ENCODE results near the gene TLR3. TPM values are rescaled to one million over a fixed set of nuclear protein-coding genes. Genes with fewer than 3 reads are reported as not detected.

TLR3 gene
- total and polyA plus RNA-seq, 2 donors (not counting 3 experiments of a cell fraction or from before 2014, with no cell fraction given): 1.6 to 5.2 TPM

- BruUV-seq (replicated peaks): no TSS peak
- CTCF ChIA-PET: interaction anchor here (1.0 to 5.7 kb wide), 3 partner anchors 11 to 59 kb away, joined by 3 to 28 read pairs (median 3); partner anchors contain the start of gene TLR3
Measured at GRCh38 chr4:186078981-186079638, 10.2 kb downstream of the TLR3 start.

GRCh38 chr4:186079694-186080093 lies 10.7 kb downstream of the TLR3 start:
- Histone ChIP-seq H3K79me2 (ENCODE audit: control insufficient read depth, insufficient read depth, low read length) (no peaks in the 10 kb centered on the region), H3K27me3 (ENCODE audit: control insufficient read depth in 2 of 2, insufficient read depth in 2 of 2, low read length in 2 of 2) (no peaks in the 10 kb centered on the region), H3K4me3 (replicated peaks in 1 of 3; ENCODE audit: insufficient read depth in 1 of 3, low read depth in 1 of 3, low read length in 3 of 3) (no peak overlapping the region), H4K20me1 (replicated peaks; ENCODE audit: control insufficient read depth, extremely low read depth, insufficient read depth, low read length) (no peaks in the 10 kb centered on the region), H3K9me3 (replicated peaks; ENCODE audit: control insufficient read depth, insufficient read depth, low read length) (no peaks in the 10 kb centered on the region), H3K9ac (replicated peaks; ENCODE audit: extremely low read depth, insufficient read depth, low read length) (no peak overlapping the region), H3K27ac (ENCODE audit: insufficient read depth, low read depth, low read length) (no peak overlapping the region), H3K36me3 (ENCODE audit: control insufficient read depth in 2 of 2, extremely low read depth in 1 of 2, insufficient read depth in 2 of 2, low read length in 2 of 2) (no peaks in the 10 kb centered on the region), H2AFZ (ENCODE audit: low read depth, low read length) (no peak overlapping the region), H3K4me2 (ENCODE audit: insufficient read depth, low read length) (no peak overlapping the region), H3K4me1 (ENCODE audit: control insufficient read depth, extremely low read depth, insufficient read depth, low read length) (no peaks in the 10 kb centered on the region), H3K9me1 (replicated peaks; ENCODE audit: control insufficient read depth, extremely low read depth, insufficient read depth, low read length) (no peaks in the 10 kb centered on the region)
- FAIRE-seq (no peak), DNase-seq (ENCODE audit: low read depth, low spot score) (no peak)
- POLR2A ChIA-PET: no interaction called here
- TF ChIP-seq JUN (IDR thresholded peaks at IDR 0.05; ENCODE audit: borderline replicate concordance, insufficient read depth, insufficient read length, low read depth) (no peak), EZH2 (IDR thresholded peaks at IDR 0.05; ENCODE audit: borderline replicate concordance, low read depth, low read length, severe bottlenecking) (no peak), POLR2A (IDR thresholded peaks at IDR 0.05; ENCODE audit: low read depth, low read length) (no peak), GATA2 (IDR thresholded peaks at IDR 0.05; ENCODE audit: insufficient read depth, insufficient read length, low read depth, low read length) (no peak), FOS (IDR thresholded peaks at IDR 0.05; ENCODE audit: borderline replicate concordance, insufficient read depth, low read length) (no peak), MYC (IDR thresholded peaks at IDR 0.05; ENCODE audit: low read depth, low read length) (no peak), POLR2AphosphoS5 (IDR thresholded peaks at IDR 0.05; ENCODE audit: insufficient read depth, low read depth, low read length) (no peak), MAX (IDR thresholded peaks at IDR 0.05; ENCODE audit: insufficient read depth, insufficient read length) (no peak)
- TF ChIP-seq, protein P1, sequence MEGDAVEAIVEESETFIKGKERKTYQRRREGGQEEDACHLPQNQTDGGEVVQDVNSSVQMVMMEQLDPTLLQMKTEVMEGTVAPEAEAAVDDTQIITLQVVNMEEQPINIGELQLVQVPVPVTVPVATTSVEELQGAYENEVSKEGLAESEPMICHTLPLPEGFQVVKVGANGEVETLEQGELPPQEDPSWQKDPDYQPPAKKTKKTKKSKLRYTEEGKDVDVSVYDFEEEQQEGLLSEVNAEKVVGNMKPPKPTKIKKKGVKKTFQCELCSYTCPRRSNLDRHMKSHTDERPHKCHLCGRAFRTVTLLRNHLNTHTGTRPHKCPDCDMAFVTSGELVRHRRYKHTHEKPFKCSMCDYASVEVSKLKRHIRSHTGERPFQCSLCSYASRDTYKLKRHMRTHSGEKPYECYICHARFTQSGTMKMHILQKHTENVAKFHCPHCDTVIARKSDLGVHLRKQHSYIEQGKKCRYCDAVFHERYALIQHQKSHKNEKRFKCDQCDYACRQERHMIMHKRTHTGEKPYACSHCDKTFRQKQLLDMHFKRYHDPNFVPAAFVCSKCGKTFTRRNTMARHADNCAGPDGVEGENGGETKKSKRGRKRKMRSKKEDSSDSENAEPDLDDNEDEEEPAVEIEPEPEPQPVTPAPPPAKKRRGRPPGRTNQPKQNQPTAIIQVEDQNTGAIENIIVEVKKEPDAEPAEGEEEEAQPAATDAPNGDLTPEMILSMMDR (IDR thresholded peaks at IDR 0.05; ENCODE audit: extremely low read depth in 1 of 2, insufficient read depth in 1 of 2, low read depth in 1 of 2, low read length in 2 of 2): no peak
- BruUV-seq (replicated peaks): no TSS peak
- dilution Hi-C loops (cut with MboI; ENCODE audit: extremely low pct_ligation_motif_present, low sequenced_read_pairs) (no loop called here), intact Hi-C loops (cut with micrococcal nuclease) (no loop called here)
- CTCF ChIA-PET: interaction anchor here (1.0 to 5.7 kb wide), 2 partner anchors 12 to 58 kb away, joined by 3 to 28 read pairs; partner anchors contain the start of gene TLR3

More at GRCh38 chr4:186078981-186079638, 10.2 kb downstream of the TLR3 start:
- no peak for TF ChIP-seq FOS (IDR thresholded peaks at IDR 0.05; ENCODE audit: borderline replicate concordance, insufficient read depth, low read length)
- H3K27me3 ChIP-seq (ENCODE audit: control insufficient read depth in 2 of 2, insufficient read depth in 2 of 2, low read length in 2 of 2): no peaks in the 10 kb centered on the region
- H3K9ac ChIP-seq (replicated peaks; ENCODE audit: extremely low read depth, insufficient read depth, low read length): no peak overlapping the region
- H3K9me1 ChIP-seq (replicated peaks; ENCODE audit: control insufficient read depth, extremely low read depth, insufficient read depth, low read length): no peaks in the 10 kb centered on the region
- H3K79me2 ChIP-seq (ENCODE audit: control insufficient read depth, insufficient read depth, low read length): no peaks in the 10 kb centered on the region
- dilution Hi-C loops (cut with MboI; ENCODE audit: extremely low pct_ligation_motif_present, low sequenced_read_pairs) (no loop called here), intact Hi-C loops (cut with micrococcal nuclease) (no loop called here)
- no peak overlapping the region for H2AFZ ChIP-seq (ENCODE audit: low read depth, low read length)
- no peak overlapping the region for H3K27ac ChIP-seq (ENCODE audit: insufficient read depth, low read depth, low read length)
- no peaks in the 10 kb centered on the region for H3K9me3 ChIP-seq (replicated peaks; ENCODE audit: control insufficient read depth, insufficient read depth, low read length)
- H4K20me1 ChIP-seq (replicated peaks; ENCODE audit: control insufficient read depth, extremely low read depth, insufficient read depth, low read length): no peaks in the 10 kb centered on the region
- H3K36me3 ChIP-seq (ENCODE audit: control insufficient read depth in 2 of 2, extremely low read depth in 1 of 2, insufficient read depth in 2 of 2, low read length in 2 of 2): no peaks in the 10 kb centered on the region
- no peaks in the 10 kb centered on the region for H3K4me1 ChIP-seq (ENCODE audit: control insufficient read depth, extremely low read depth, insufficient read depth, low read length)
- POLR2A ChIA-PET: no interaction called here
- DNase-seq (ENCODE audit: low read depth, low spot score) (no peak), FAIRE-seq (no peak)
- no peak overlapping the region for H3K4me3 ChIP-seq (replicated peaks in 1 of 3; ENCODE audit: insufficient read depth in 1 of 3, low read depth in 1 of 3, low read length in 3 of 3)
- no peak overlapping the region for H3K4me2 ChIP-seq (ENCODE audit: insufficient read depth, low read length)
